Tibial nerve (tissue), 4 donors: ENCODE results near the gene IFI27L2.

Experiments used
- CTCF ChIP-seq, 5 experiments: fragments of 200-600 bp in 3 of 5; fragments of 450-650 bp in 2 of 5; sonication (generic) in 3 of 5; IDR thresholded peaks; one replicate each; pipeline ENCODE4 v1.5.1; 2016 to 2019; ENCODE audit warnings: antibody characterized with exemption in 5 of 5, mild to moderate bottlenecking in 3 of 5, moderate library complexity in 2 of 5
- EP300 ChIP-seq, 2 donors: sonication (generic); formaldehyde crosslinking; IDR thresholded peaks; one replicate each; pipeline ENCODE4 v1.6.1; 2017; ENCODE audit warnings: antibody characterized with exemption in 2 of 2, mild to moderate bottlenecking in 1 of 2

- no peak for TF ChIP-seq CTCF (IDR thresholded peaks at IDR 0.05)
- TF ChIP-seq EP300 (IDR thresholded peaks at IDR 0.05), result no peak
These were observed 35.5 kb upstream of the IFI27L2 start for GRCh38 chr14:94164685-94165431.
